SK-N-SH (cell line): ENCODE data around the gene AHRR. TPM values are rescaled to one million over a fixed set of nuclear protein-coding genes. Genes with fewer than 3 reads are reported as not detected.
"Not testable (repeated sequence)": the region's sequence is repeated elsewhere in the genome, so short reads cannot be mapped to it uniquely, and the experiment has no call there.

ENCODE experiments used
- CTCF ChIA-PET: fragments of 300-600, 350-600 bp; formaldehyde crosslinking; extraction: SDS; loops from one replicate; lab custom pipeline; 2021; lab: Yijun Ruan, JAX
- POLR2A ChIA-PET: fragments of 350-600 bp; sonication (Branson Sonifier 250); formaldehyde crosslinking; extraction: SDS; loops from one replicate; lab custom pipeline; 2020; ENCODE audit warnings: antibody characterized with exemption, inconsistent platforms; lab: Yijun Ruan, JAX
- DNase-seq: peaks from one replicate; pipeline ENCODE4 v3.0.0; 2012
- H2AFZ ChIP-seq: fragments of 200-600 bp; sonication (generic); 2 replicates; pipeline ENCODE4 v1.8.1; 2016; ENCODE audit warnings: antibody characterized with exemption, mild to moderate bottlenecking, low read depth
- H3F3A ChIP-seq: fragments of 200-600 bp; sonication (generic); replicated peaks from 2 replicates; pipeline ENCODE3; 2016; ENCODE audit warnings: antibody characterized with exemption, mild to moderate bottlenecking; ENCODE audit not compliant: insufficient read depth
- H3K27ac ChIP-seq, 2 experiments: fragments of 200-500 bp in 1 of 2; fragments of 200-600 bp in 1 of 2; sonication (Bioruptor generic) in 1 of 2; sonication (generic), shearing (Covaris generic) in 1 of 2; 2 replicates each; pipeline versions ENCODE4 v1.5.1 to v1.6.1; 2014 to 2016; ENCODE audit warnings: low read depth in 2 of 2, inconsistent platforms in 1 of 2, low read length in 1 of 2, mild to moderate bottlenecking in 1 of 2, mixed read lengths in 1 of 2
- H3K27me3 ChIP-seq: fragments of 200-600 bp; sonication (generic), shearing (Covaris generic); 2 replicates; pipeline ENCODE4 v1.6.1; 2016; ENCODE audit warnings: mixed run types; ENCODE audit not compliant: insufficient read depth
- H3K36me3 ChIP-seq, 2 experiments: fragments of 200-500 bp in 1 of 2; fragments of 200-600 bp in 1 of 2; sonication (Bioruptor generic) in 1 of 2; sonication (generic) in 1 of 2; replicated peaks in 1 of 2; 2 replicates each; pipeline versions ENCODE3 to v1.5.1; 2014 to 2016; ENCODE audit warnings: low read length in 1 of 2, mild to moderate bottlenecking in 1 of 2; ENCODE audit not compliant: insufficient read depth in 2 of 2, control insufficient read depth in 1 of 2
- H3K4me1 ChIP-seq, 2 experiments: fragments of 200-500 bp in 1 of 2; fragments of 200-600 bp in 1 of 2; sonication (Bioruptor generic) in 1 of 2; sonication (generic), shearing (Covaris generic) in 1 of 2; 2 replicates each; pipeline versions ENCODE4 v1.5.1 to v1.6.1; 2014 to 2016; ENCODE audit warnings: low read depth in 1 of 2, low read length in 1 of 2, mixed run types in 1 of 2; ENCODE audit not compliant: insufficient read depth in 2 of 2, control insufficient read depth in 1 of 2
- H3K4me2 ChIP-seq: fragments of 200-600 bp; sonication (generic), shearing (Covaris generic); 2 replicates; pipeline ENCODE4 v1.6.1; 2017; ENCODE audit warnings: mixed run types
- H3K4me3 ChIP-seq, 2 experiments: fragments of 200-500 bp in 1 of 2; fragments of 200-600 bp in 1 of 2; sonication (Bioruptor generic) in 1 of 2; sonication (generic), shearing (Covaris generic) in 1 of 2; 2 replicates each; pipeline versions ENCODE4 v1.5.1 to v1.8.1; 2014 to 2016; ENCODE audit warnings: low read depth in 2 of 2, inconsistent platforms in 1 of 2, low read length in 1 of 2, mild to moderate bottlenecking in 1 of 2, mixed read lengths in 1 of 2, moderate library complexity in 1 of 2
- H3K79me2 ChIP-seq: fragments of 200-600 bp; sonication (generic); 2 replicates; pipeline ENCODE4 v1.8.1; 2017; ENCODE audit warnings: mild to moderate bottlenecking; ENCODE audit not compliant: insufficient read depth
- H3K9ac ChIP-seq: fragments of 200-600 bp; sonication (generic); 2 replicates; pipeline ENCODE4 v1.6.1; 2017; ENCODE audit warnings: mixed run types
- H3K9me2 ChIP-seq: fragments of 200-600 bp; sonication (generic); 2 replicates; pipeline ENCODE4 v1.6.1; 2017; ENCODE audit warnings: mixed run types
- H3K9me3 ChIP-seq: fragments of 200-600 bp; sonication (generic); 2 replicates; pipeline ENCODE4 v1.6.1; 2017; ENCODE audit warnings: mixed run types, mild to moderate bottlenecking, moderate library complexity
- H4K20me1 ChIP-seq: fragments of 200-600 bp; sonication (generic); 2 replicates; pipeline ENCODE4 v1.6.1; 2017; ENCODE audit warnings: mild to moderate bottlenecking, mixed run types; ENCODE audit not compliant: insufficient read depth
- FOXJ3 ChIP-seq: sonication (generic); formaldehyde crosslinking; IDR thresholded peaks from 2 replicates; pipeline ENCODE4 v1.5.1; 2020; ENCODE audit warnings: mild to moderate bottlenecking, missing genetic modification reagents
- GABPA ChIP-seq: IDR thresholded peaks from 2 replicates; pipeline ENCODE4 v1.4.0; 2012; ENCODE audit warnings: low read depth, mild to moderate bottlenecking
- RAD21 ChIP-seq: IDR thresholded peaks from 2 replicates; pipeline ENCODE4 v1.6.1; 2012; ENCODE audit warnings: mild to moderate bottlenecking, low read length
- WGBS: methylation state at CpG from one replicate; pipeline ENCODE4 v1.1.6; 2017; ENCODE audit warnings: low lambda C conversion rate; 5-methylcytosine and 5-hydroxymethylcytosine counted together
- polyA plus RNA-seq, 3 experiments: library from polyadenylated mRNA; depleted of rRNA; stranded (reverse); fragments of >200 nt; gene quantifications; 2 replicates each; pipeline ENCODE4 v1.2.3, GENCODE V29; 2012

The AHRR gene
- polyA plus RNA-seq, 1 of the 3 experiments (the other 2 are of a cell fraction), result 0.71 TPM

DNA sequence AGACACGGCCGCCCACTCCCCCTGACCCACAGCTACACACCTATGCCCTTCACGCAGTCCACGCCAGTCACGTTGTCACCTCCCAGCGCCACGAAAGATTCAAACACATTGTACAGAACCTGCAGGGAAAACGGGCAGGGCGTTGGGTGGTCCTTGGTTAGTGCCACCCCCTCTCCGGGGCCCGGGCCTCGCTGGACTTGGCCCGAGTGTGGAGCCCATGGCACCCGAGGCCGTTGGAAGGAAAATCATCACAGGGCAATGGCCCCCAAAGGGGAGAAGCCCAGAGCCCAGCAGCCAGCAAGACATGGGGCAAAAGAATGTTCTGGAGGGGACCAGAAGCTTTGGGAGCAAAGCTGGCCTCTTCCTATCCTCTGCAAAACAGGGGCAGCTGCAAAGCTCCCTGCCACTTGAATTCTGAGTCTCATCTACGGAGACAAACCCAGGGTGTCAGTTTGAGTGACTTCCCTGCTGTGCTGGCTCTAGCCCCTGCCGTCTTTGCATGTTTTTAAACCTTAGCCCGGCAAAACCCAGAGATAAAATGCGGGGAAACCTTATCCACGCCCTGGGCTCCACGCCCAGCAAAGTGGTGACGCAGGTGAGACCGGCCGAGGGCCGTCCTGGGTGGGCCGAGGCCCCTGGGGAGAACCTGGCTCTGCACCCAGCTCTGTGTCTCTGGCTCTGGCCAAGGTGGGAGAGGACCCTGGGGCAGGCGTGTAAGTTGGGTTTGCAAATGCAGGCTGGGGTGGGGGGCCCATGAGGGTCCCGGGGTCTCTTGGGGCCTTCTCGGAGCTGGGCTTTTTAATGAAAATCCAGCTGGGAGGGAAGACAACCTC is 163.8 kb downstream of the AHRR start:
- 62% methylated on average over 19 of the region's 29 CpGs for WGBS
- Histone ChIP-seq H3K79me2 (no peaks in the 10 kb centered on the region), H3K9me3 (no peaks in the 10 kb centered on the region), H3K27me3 (no peaks in the 10 kb centered on the region; the same call in 1 of the 2 replicates), H3K4me3 (no peak overlapping the region), H3F3A (no peaks in the 10 kb centered on the region), H3K27ac (no peak overlapping the region), H4K20me1 (no peaks in the 10 kb centered on the region), H3K4me2 (no peak overlapping the region), H3K4me1 (no peaks in the 10 kb centered on the region), H3K9me2 (no peaks in the 10 kb centered on the region), H3K36me3 (no peaks in the 10 kb centered on the region), H2AFZ (no peak overlapping the region), H3K9ac (no peak overlapping the region)
- ChIA-PET CTCF (no interaction called here), POLR2A (no interaction called here)
- no peak for DNase-seq
- no peak for TF ChIP-seq GABPA

DNA sequence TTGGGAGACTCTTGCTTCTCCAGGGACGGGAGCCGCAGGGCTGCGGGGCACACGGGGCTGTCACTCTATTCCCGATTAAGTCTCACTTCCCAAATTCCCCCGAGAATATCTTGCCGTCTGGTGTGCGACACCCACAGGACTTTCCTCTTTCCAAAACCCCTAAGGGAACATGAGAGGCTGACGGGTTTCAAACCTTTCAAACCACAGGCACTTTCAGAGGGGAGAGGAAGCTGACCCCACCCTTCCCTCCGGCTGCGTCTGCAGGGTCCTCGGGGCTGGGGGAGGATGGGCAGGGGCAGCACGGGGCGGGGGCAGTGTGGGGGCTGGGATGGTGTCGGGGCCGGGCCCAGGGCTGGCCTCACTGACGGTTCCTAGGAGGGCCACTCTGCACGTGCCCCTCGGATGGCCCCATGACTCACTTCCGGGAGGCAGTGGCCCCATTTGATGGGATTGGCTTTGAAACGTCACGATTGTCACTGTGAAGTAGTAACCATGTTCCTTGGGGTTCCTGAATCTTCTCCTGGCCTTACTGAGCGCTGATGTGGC is 164.5 kb downstream of the AHRR start:
- Histone ChIP-seq H4K20me1 (no peaks in the 10 kb centered on the region), H3K9ac (no peak overlapping the region), H3K36me3 (no peaks in the 10 kb centered on the region), H3K79me2 (no peaks in the 10 kb centered on the region), H3K27me3 (no peaks in the 10 kb centered on the region; the same call in 1 of the 2 replicates), H3K4me2 (no peak overlapping the region), H3K9me3 (no peaks in the 10 kb centered on the region), H3K4me1 (no peaks in the 10 kb centered on the region), H3K4me3 (no peak overlapping the region), H3K27ac (no peak overlapping the region), H3K9me2 (no peaks in the 10 kb centered on the region), H2AFZ (no peak overlapping the region), H3F3A (no peaks in the 10 kb centered on the region)
- TF ChIP-seq RAD21, result no peak
- no peak for TF ChIP-seq FOXJ3 (CRISPR knock-in tag)
- CTCF ChIA-PET, result no interaction called here
- DNase-seq, result no peak
- 55% methylated on average over 12 of the region's 23 CpGs for WGBS
- POLR2A ChIA-PET, result no interaction called here

GRCh38 chr5:486597-486996 is 165.1 kb downstream of the AHRR start:
- H2AFZ ChIP-seq, H3K27ac ChIP-seq, CTCF ChIA-PET, H3K9ac ChIP-seq, H3K27me3 ChIP-seq, H3K9me2 ChIP-seq, H3K4me2 ChIP-seq, DNase-seq, H3K36me3 ChIP-seq, H4K20me1 ChIP-seq, H3F3A ChIP-seq, H3K4me3 ChIP-seq, H3K79me2 ChIP-seq, H3K9me3 ChIP-seq, H3K4me1 ChIP-seq, POLR2A ChIA-PET: not testable (repeated sequence)
- 50% methylated on average over 3 of the region's 22 CpGs for WGBS

Other genes starting within 250 kb of the AHRR start
- 0.18 and 0.21 TPM in 2 replicates for gene PLEKHG4B, start 229.5 kb upstream of the AHRR start, polyA plus RNA-seq (2012; rRNA removed)
- not detected in 2 replicates for gene LRRC14B, start 130.2 kb upstream of the AHRR start, polyA plus RNA-seq (2012; rRNA removed)
- gene CCDC127, start 103.6 kb upstream of the AHRR start, polyA plus RNA-seq (2012; rRNA removed), result 3.7 and 3.9 TPM in 2 replicates
- gene SDHA, start 103.4 kb upstream of the AHRR start, polyA plus RNA-seq (2012; rRNA removed), result 95.7 and 106 TPM in 2 replicates
- 323 and 347 TPM in 2 replicates for gene PDCD6, start 50.1 kb upstream of the AHRR start, polyA plus RNA-seq (2012; rRNA removed)
- 23.0 and 25.7 TPM in 2 replicates for gene EXOC3, start 121.5 kb downstream of the AHRR start, polyA plus RNA-seq (2012; rRNA removed)
- 1.9 and 2.1 TPM in 2 replicates for gene SLC9A3, start 202.7 kb downstream of the AHRR start, polyA plus RNA-seq (2012; rRNA removed)